Right kidney (tissue), 1 donor: ENCODE results near the gene ATOX1.
"Not testable (repeated sequence)": the region's sequence is repeated elsewhere in the genome, so short reads cannot be mapped to it uniquely, and the experiment has no call there.

Experiments used
- DNase-seq: peaks from one replicate; pipeline ENCODE4 v3.0.0-alpha.2; 2016

The ATOX1 gene

GRCh38 chr5:151738125-151738848, 20.1 kb downstream of the ATOX1 start:
- no peak for DNase-seq

GRCh38 chr5:151737431-151737830, 21.0 kb downstream of the ATOX1 start:
- no peak for DNase-seq

DNA sequence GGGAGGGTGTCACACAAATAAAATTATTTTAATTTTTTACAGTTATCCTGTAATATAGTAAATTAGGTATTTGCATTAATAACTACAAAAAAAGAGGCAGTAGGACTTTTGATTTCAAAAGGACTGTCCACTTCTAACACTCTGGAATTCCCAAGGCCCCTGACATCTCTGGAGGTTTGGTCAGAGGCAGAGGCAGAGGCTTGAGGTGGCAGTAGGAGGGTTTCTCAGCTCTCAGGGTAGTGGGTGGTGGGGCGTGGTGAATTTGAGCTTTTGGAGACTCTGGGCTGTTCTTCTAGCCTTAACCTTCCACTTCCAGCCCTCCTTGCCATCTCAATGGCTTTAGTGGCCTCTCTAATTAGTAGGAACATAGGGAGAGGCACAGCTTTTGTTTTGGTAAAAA, 22.8 kb downstream of the ATOX1 start:
- DNase-seq: no peak

- DNase-seq: no peak
Observed at GRCh38 chr5:151734064-151734408, 24.4 kb downstream of the ATOX1 start.

DNA sequence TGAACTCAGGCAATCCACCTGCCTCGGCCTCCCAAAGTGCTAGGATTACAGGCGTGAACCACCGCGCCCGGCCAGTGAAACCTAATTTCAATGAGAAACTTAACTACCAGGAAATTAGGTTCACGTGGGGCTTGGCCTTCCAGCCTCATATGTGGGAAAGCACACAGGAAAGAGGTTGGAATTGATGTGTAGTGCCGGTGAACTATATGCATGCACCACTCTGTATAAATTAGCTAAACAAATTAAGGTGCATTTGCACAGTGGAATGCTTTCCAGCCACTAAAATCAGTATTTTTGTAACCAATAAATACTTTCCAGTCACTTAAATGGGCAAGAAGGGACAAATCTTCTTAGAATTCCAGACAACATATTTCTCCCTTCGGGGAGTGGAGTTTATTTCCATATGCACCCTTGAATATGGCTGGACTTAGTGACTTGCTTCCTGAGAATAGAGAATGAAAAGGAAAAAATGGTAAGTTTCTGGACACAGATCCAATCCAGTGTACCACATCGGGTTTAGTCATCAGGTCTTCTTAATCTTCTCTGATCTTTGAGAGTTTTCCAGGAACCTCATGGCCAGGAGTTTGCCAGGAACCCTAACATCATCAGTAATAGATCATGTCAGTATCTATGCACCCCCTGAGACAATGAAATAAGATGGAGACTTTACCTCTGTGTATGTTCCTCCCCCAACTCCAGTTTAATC, 24.9 kb downstream of the ATOX1 start:
- no peak for DNase-seq

DNA sequence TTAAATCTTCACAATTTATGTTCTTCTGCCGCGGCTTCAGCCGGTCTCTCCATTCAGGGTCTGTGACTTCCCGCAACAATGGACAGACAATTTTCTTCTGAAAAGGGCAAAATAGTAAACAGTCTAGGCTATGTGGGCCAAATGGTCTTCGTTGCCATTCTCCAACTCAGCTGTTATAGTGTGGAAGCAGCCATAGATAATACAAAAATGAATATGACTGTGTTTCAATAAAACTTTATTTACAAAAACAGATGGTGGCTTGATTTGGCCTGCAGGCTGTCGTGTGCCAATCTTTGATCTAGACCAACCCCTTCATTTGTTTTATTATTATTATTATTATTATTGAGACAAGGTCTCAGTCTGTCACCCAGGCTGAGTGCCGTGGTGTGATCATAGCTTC, 28.1 kb downstream of the ATOX1 start:
- no peak for DNase-seq

GRCh38 chr5:151729597-151729996, 28.8 kb downstream of the ATOX1 start:
- DNase-seq: not testable (repeated sequence)

DNA sequence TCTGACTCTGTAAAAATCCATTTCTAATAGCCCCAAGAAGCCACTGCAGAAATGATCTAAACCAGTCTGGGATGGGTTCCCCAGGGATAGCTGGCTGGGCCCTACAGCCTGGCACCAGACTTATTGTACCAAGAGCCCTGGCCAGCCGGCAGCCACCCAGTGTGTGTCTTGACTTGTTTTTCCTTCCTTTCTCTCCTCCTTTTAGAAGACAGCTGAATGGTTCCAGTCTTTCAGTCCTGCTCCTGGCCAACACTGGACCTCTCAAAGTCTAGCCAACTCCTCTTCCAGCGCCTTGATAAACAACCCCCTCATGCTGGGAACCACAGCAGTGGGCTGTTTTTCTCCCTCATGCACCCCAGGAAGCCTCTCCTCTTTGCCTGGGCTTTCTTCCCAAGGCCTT, 34.1 kb downstream of the ATOX1 start:
- DNase-seq: no peak

DNA sequence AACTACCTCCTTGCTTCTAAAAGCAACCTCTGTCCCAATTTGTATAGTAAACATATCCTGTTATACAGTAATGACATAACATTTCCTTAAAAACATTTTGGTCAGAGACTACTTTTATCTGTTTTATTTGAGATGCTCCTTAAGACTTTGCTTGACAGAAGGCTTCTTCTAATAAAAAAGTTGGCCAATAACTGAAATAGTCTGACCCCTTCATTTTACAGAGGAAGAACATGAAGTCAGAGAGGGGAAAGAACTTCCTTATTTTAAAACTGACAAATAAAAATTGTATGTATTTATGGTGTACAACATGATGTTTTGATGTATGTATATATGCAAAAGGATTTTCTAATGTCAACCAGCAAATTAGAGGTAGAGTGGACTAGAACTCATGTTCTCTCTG, 35.9 kb downstream of the ATOX1 start:
- DNase-seq: no peak

- no peak for DNase-seq
Observed at GRCh38 chr5:151721812-151722391, 36.5 kb downstream of the ATOX1 start.

DNA sequence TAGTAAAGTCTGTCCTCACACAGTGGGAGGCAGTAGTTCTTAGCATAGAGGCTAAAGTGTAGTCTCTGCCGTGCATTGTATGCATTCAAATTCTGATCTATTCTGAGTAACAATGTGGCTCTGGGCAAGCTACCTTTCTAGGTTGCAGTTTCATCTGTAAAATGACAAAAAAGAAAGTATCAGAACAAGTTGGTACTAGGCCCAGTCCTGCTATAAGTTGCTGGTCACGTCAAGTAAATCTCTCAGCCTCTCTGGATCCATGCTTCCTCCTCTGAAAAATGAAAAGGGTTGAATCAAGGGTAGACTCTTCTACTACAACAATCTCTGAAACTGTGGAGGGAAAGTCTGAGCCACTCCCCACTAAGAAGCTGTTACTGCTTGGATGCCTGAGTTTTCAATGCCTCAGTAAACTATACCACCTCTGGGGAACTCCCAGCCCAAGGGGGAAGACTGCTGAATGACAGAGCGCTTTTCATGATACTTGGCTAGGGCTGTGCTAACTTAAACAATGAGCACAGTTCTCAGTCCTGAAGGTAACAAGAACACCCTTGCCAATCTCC, 37.3 kb downstream of the ATOX1 start:
- no peak for DNase-seq

DNA sequence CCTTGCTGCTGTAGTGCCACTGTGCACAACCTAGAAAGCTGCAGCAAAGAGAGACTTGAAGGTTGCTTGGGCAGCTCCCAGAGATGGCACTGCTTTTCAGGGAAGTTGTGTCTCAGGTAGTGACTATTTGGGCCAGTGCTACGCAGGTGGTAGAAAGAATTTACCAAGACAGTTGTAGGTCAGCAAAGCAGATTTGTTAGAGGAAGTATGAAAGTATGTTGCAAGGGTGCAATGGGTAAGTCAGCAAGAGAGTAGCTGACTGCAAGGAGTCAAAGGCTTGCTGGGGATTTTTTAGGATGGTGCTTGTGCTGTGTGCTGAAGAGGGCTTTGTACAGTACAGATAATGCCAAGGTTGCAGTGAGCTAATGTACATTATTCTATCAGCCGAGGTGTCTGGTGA, 38.2 kb downstream of the ATOX1 start:
- DNase-seq: no peak

DNA sequence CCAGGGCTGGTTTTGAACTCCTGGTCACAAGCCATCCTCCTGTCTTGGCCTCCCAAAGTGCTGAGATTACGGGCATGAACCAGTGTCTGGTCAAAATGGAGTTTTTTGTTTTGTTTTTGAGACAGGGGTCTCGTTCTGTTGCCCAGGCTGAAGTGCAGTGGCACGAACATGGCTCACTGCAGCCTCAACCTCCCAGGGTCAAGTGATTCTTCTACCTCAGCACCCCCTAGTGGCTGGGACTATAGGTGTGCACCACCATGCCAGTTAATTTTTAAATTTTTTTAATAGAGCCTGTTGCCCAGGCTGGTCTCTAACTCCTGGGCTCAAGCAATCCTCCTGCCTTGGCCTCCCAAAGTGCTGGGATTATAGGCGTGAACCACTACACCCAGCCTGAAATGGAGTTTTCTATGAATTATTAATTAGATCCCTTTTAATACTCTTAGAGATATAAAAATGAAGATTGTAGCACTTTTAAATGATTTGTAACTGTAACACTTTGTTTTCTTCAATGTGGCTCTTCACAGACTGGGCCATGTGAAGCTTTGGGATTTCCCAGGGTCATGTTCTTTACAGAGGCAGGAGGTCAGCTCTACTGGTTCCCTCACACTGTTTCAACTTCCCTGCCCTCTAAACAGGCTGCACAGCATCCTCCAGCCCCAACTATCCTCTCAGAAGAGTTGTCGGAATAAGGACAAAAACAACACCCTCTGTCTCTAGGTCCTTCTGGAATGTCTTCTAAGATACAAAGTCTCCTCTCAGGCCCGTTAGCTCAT, 39.0 kb downstream of the ATOX1 start:
- no peak for DNase-seq

- DNase-seq: no peak
Observed at GRCh38 chr5:151718646-151719045, 39.8 kb downstream of the ATOX1 start.

DNA sequence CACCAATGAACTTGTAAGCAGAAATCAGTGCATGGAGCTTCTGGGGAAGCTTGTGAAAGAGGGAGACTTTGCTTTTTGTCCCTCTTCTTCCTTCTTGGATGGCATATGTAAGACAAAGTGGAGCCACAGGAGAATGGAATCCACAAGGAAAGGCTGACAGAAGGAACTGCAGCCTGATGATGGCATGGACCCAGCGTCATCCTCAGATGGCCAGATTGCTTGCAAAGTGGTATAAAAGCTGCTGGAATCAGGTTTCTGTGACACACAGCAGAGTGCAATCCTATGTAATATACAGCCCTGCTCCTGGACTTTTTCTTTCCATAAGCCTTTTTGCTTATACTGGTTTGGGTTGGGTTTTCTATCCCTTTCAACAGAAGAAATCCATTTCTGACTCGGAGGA, 40.3 kb downstream of the ATOX1 start:
- no peak for DNase-seq

GRCh38 chr5:151717416-151717815, 41.0 kb downstream of the ATOX1 start:
- no peak for DNase-seq

DNA sequence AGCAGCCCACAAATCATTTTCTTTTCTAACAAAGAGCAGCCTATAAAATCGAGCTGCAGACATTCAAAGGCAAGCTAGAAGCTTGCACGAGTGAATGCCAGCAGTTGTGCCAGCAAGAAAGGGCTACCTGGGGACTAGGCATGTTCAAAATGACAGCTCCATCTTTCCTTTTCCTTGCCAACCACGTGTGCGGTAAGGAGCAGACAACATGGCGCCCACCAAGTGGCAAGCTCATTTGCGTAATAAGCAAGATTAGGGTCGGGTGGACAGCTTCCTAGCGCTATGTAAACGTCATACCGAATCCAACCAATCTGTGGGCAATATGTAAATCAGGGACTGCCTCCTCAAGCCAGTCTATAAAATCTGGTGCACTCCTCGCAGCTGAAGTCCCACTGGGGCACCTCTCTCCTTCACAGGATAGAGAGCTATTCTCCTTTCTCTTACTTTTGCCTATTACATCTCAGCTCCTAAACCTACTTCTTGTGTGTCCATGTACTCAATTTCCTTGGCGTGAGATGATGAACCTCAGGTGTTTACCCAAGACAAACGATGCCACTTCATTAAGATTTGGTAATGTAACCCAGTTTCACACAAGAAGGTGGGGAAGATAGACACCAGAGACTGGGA, 49.2 kb downstream of the ATOX1 start:
- DNase-seq: no peak

GRCh38 chr5:151708126-151708525, 50.3 kb downstream of the ATOX1 start:
- DNase-seq: no peak

- DNase-seq: no peak
Observed at GRCh38 chr5:151707567-151707966, 50.9 kb downstream of the ATOX1 start.

DNA sequence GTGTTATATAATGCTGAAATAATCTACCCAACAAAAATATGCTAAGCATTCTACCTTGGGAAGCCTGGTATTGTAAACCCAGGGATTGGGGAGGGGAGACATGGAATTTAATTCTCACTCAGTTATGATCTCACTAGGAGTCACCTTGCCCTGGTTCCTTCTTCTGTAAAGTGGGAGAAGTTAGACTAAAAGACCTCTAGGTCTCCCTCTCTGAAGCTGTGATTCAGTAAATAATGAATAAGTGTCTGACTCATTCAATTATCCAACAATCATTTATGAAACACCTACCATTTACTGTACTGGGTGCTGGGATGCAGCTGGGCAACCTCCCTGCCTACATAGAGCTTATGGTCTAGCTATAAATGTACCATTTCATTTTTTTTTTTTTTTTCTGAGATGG, 51.5 kb downstream of the ATOX1 start:
- DNase-seq: no peak

DNA sequence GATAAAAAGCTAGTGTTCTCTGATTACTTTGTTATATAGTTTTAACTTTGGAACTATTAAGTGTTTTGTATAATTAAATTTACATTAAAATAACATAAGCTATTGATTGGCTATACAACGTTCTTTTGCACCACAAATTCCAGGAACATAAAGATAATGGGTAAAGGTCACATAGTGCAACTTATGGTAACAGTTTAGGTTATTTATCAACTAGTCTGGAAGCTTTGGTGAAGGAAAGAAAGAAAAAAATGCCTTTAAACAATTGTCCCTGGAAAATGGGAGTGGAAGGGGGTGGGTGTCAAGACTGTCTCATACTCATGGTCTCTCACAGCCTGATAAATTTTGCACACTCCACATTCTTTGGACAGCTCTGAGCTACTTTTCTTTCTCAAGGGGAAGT, 54.7 kb downstream of the ATOX1 start:
- no peak for DNase-seq

DNA sequence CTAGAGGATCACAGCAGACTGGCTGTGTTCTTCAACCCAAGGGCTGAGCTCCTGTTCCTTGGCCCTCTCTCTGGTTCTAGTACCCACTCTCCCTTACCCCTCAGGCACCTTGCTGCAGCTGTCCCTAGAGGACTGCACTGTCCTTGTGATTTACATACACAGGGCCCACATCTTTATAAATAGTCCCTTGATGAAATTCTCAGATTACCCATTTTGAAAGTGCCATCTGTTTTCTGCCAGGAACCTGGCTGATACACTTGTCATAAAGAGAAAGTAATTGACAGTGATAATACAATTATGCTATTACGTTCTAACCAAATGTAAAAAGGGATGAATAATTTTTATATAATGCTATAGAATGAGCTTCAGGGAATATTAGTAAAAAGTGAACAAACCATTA, 55.2 kb downstream of the ATOX1 start:
- no peak for DNase-seq
